Keratinocyte (primary cell): Measurements from ENCODE around the gene STARD3. TPM values are rescaled to one million over a fixed set of nuclear protein-coding genes. Genes with fewer than 3 reads are reported as not detected.

ENCODE experiments used
- DNase-seq: peaks from one replicate; pipeline ENCODE4 v3.0.0-alpha.2; 2011; ENCODE audit warnings: low read depth, missing footprints, low spot score
- FAIRE-seq: peaks from 2 replicates; lab custom pipeline; 2011; peaks lifted over from hg19 to GRCh38; lab: Jason Lieb, UNC
- H2AFZ ChIP-seq: 2 replicates; pipeline ENCODE4 v1.6.0; 2012; ENCODE audit warnings: low read length, control low read depth, inconsistent platforms; ENCODE audit not compliant: control insufficient read depth
- H3K27ac ChIP-seq: 2 replicates; pipeline ENCODE4 v1.5.1; 2011; ENCODE audit warnings: low read length; ENCODE audit not compliant: control insufficient read depth, insufficient read depth
- H3K27me3 ChIP-seq: 3 replicates; pipeline ENCODE4 v1.6.0; 2011; ENCODE audit warnings: low read length; ENCODE audit not compliant: control insufficient read depth, insufficient read depth; ENCODE audit errors: extremely low read depth
- H3K36me3 ChIP-seq, 2 experiments: 2 replicates in 1 of 2; 3 replicates in 1 of 2; pipeline ENCODE4 v1.5.1; 2011; ENCODE audit warnings: low read length in 2 of 2, mild to moderate bottlenecking in 1 of 2; ENCODE audit not compliant: control insufficient read depth in 2 of 2, insufficient read depth in 2 of 2; ENCODE audit errors: extremely low read depth in 1 of 2
- H3K4me1 ChIP-seq: 3 replicates; pipeline ENCODE4 v1.5.1; 2011; ENCODE audit warnings: low read length; ENCODE audit not compliant: control insufficient read depth, insufficient read depth; ENCODE audit errors: extremely low read depth
- H3K4me2 ChIP-seq: 3 replicates; pipeline ENCODE4 v1.6.0; 2011; ENCODE audit warnings: low read depth, low read length; ENCODE audit not compliant: control insufficient read depth, insufficient read depth; ENCODE audit errors: extremely low read depth
- H3K4me3 ChIP-seq, 3 experiments: fragments of 200-600 bp in 1 of 3; sonication (generic) in 1 of 3; 2 replicates in 2 of 3; 3 replicates in 1 of 3; pipeline ENCODE4 v1.5.1; 2011 to 2016; ENCODE audit warnings: low read length in 3 of 3, mild to moderate bottlenecking in 3 of 3, control low read depth in 2 of 3, inconsistent platforms in 1 of 3, low read depth in 1 of 3, mixed read lengths in 1 of 3, mixed run types in 1 of 3, moderate library complexity in 1 of 3; ENCODE audit not compliant: control insufficient read depth in 2 of 3, insufficient read depth in 2 of 3; ENCODE audit errors: extremely low read depth in 1 of 3
- H3K79me2 ChIP-seq: 2 replicates; pipeline ENCODE4 v1.6.0; 2012; ENCODE audit warnings: low read length; ENCODE audit not compliant: control insufficient read depth, insufficient read depth
- H3K9ac ChIP-seq: 3 replicates; pipeline ENCODE4 v1.6.0; 2011; ENCODE audit warnings: low read length; ENCODE audit not compliant: control insufficient read depth, insufficient read depth; ENCODE audit errors: extremely low read depth
- H3K9me1 ChIP-seq: 3 replicates; pipeline ENCODE4 v1.6.0; 2011; ENCODE audit warnings: low read length; ENCODE audit not compliant: control insufficient read depth, insufficient read depth; ENCODE audit errors: extremely low read depth
- H3K9me3 ChIP-seq: 2 replicates; pipeline ENCODE4 v1.5.1; 2012; ENCODE audit warnings: low read depth, low read length; ENCODE audit not compliant: control insufficient read depth
- H4K20me1 ChIP-seq: 3 replicates; pipeline ENCODE4 v1.6.0; 2011; ENCODE audit warnings: low read length; ENCODE audit not compliant: control insufficient read depth, insufficient read depth; ENCODE audit errors: extremely low read depth
- EZH2 ChIP-seq: IDR thresholded peaks from one replicate; pipeline ENCODE4 v1.6.1; 2012; ENCODE audit warnings: inconsistent platforms, mild to moderate bottlenecking, low read length, moderate library complexity
- dilution Hi-C: fragments of 300-500 bp; cut with MboI; formaldehyde crosslinking; loops from one replicate; pipeline ENCODE4 v1.7.0; 2020; ENCODE audit warnings: low sequenced_read_pairs; ENCODE audit not compliant: extremely low pct_ligation_motif_present
- polyA plus RNA-seq, 5 experiments: library from polyadenylated mRNA; depleted of rRNA in 3 of 5; stranded (reverse) in 3 of 5; stranded (forward) in 1 of 5; unstranded in 1 of 5; fragments of >200 nt; gene quantifications; 1 replicate in 1 of 5; 2 replicates in 3 of 5; 3 replicates in 1 of 5; pipeline versions ENCODE4 v1.2.1 to v1.2.3, GENCODE V29; 2011 to 2012; ENCODE audit warnings: missing spikeins in 2 of 5, low read depth in 1 of 5, low replicate concordance in 1 of 5
- TF ChIP-seq, protein P1 (sequence below), 3 experiments: IDR thresholded peaks in 1 of 3; conservative IDR thresholded peaks in 1 of 3; optimal IDR thresholded peaks in 1 of 3; 2 replicates in 2 of 3; 3 replicates in 1 of 3; pipeline versions ENCODE3 to v1.5.1; 2011; ENCODE audit warnings: low read length in 3 of 3, mild to moderate bottlenecking in 3 of 3, moderate library complexity in 2 of 3, control low read depth in 1 of 3, inconsistent platforms in 1 of 3; ENCODE audit not compliant: insufficient read depth in 2 of 3; ENCODE audit errors: extremely low read depth in 1 of 3

The STARD3 gene
- polyA plus RNA-seq, 1 donor (not counting 4 experiments of a cell fraction or from before 2014, with no cell fraction given), result 29.0 TPM

DNA sequence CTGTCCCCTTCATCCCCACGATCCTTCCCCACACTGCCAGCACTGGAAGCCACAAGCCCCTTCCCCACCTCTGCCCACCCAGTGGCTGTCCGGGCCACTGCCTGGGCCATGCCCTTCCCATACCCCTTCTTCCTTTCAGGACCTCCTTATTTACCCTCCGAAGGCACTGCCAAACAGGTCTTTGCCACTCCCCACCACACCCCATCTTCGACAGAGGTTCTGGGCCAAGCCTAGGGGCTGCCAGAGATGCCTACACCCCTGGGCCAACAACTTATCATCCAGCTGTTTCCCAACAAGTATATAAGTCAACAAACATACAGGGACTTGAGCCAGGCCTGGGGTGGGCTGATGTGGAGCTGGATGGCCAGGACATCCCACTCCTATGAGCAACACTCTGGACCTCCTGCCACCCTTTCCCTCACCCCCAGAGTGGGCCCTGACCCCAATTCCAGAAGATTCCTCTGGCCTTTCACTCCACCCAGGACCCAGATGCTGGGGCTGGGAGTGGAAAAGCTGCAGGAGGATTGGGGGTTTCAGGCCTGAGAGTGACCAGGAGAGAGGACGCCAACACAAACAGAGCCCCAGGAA, 11.7 kb upstream of the STARD3 start:
- FAIRE-seq (no peak), DNase-seq (no peak)
- Histone ChIP-seq H3K4me3 (no peak overlapping the region), H3K9me1 (no peaks in the 10 kb centered on the region), H3K4me1 (peaks cover 34% of the 10 kb centered on the region), H3K27ac (no peak overlapping the region), H3K9ac (no peak overlapping the region), H3K9me3 (no peaks in the 10 kb centered on the region), H3K4me2 (peak overlapping the region; percentile 37), H2AFZ (no peak overlapping the region), H3K36me3 (no peaks in the 10 kb centered on the region), H3K79me2 (no peaks in the 10 kb centered on the region), H4K20me1 (peaks cover 2% of the 10 kb centered on the region), H3K27me3 (peaks cover 48% of the 10 kb centered on the region)
- dilution Hi-C loops, result no loop called here
- TF ChIP-seq, protein P1, sequence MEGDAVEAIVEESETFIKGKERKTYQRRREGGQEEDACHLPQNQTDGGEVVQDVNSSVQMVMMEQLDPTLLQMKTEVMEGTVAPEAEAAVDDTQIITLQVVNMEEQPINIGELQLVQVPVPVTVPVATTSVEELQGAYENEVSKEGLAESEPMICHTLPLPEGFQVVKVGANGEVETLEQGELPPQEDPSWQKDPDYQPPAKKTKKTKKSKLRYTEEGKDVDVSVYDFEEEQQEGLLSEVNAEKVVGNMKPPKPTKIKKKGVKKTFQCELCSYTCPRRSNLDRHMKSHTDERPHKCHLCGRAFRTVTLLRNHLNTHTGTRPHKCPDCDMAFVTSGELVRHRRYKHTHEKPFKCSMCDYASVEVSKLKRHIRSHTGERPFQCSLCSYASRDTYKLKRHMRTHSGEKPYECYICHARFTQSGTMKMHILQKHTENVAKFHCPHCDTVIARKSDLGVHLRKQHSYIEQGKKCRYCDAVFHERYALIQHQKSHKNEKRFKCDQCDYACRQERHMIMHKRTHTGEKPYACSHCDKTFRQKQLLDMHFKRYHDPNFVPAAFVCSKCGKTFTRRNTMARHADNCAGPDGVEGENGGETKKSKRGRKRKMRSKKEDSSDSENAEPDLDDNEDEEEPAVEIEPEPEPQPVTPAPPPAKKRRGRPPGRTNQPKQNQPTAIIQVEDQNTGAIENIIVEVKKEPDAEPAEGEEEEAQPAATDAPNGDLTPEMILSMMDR (optimal IDR thresholded peaks at IDR 0.05 in 1 of 3, IDR thresholded peaks at IDR 0.05 in 1 of 3, conservative IDR thresholded peaks at IDR 0.05 in 1 of 3; ENCODE audit: extremely low read depth in 1 of 3, insufficient read depth in 2 of 3, low read length in 3 of 3), result no peak
- no peak for TF ChIP-seq EZH2

DNA sequence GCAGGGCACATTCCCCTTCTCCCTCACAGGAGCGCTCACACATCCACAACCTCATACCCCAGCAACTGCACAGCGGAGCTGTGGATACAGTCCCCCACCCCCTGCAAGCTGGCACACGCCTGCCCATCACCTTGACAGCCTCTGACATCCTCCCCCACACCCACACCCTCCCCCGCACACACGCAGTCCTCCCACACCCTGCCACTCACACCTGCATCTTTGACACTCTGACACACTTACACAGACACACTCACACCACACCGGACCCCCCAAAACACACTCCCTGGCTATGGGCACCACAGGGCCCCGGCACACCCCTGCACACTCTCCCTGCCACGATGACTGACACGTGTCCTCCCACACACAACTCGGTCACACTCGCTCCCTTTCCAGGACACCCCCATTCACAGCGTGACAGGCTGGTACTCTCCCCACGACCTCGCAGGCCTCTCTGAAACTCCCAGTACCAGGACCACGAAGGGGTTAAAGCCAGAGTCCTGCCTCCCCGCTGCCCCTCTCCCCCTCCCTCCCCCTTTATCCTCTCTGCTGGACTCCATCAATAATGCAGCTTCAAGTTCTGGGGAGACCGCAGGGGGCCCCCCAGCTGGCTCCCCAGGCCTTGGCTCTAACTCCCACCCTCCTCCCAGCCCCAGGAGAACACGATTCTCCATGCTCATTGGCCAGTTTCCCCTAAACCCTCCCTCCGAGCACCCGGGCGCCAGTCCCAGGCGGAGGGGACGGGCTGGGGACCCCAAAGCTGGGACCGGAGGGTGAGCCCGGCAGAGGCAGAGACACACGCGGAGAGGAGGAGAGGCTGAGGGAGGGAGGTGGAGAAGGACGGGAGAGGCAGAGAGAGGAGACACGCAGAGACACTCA, 10.5 kb upstream of the STARD3 start, which contains the start of gene PPP1R1B:
Gene PPP1R1B (plus strand): TSS at position 782 of the 876 bp plus-strand sequence. CDS start 441 bp downstream, outside the sequence.
- dilution Hi-C loops, result no loop called here
- Histone ChIP-seq H3K36me3 (no peaks in the 10 kb centered on the region), H3K79me2 (no peaks in the 10 kb centered on the region), H3K27me3 (peaks cover 41% of the 10 kb centered on the region), H3K9me1 (no peaks in the 10 kb centered on the region), H3K27ac (no peak within 1 kb of the TSS), H3K4me1 (peaks cover 40% of the 10 kb centered on the region), H2AFZ (peak within 1 kb of the TSS; percentile 81), H3K9me3 (no peaks in the 10 kb centered on the region), H3K4me2 (peak within 1 kb of the TSS; percentile 87), H4K20me1 (peaks cover 2% of the 10 kb centered on the region), H3K9ac (peak within 1 kb of the TSS; percentile 37), H3K4me3 (peak within 1 kb of the TSS in 2 of 3 experiments; percentile 57 to 61)
- no peak for DNase-seq
- TF ChIP-seq EZH2, result no peak
- TF ChIP-seq, protein P1 (optimal IDR thresholded peaks at IDR 0.05 in 1 of 3, IDR thresholded peaks at IDR 0.05 in 1 of 3, conservative IDR thresholded peaks at IDR 0.05 in 1 of 3; ENCODE audit: extremely low read depth in 1 of 3, insufficient read depth in 2 of 3, low read length in 3 of 3), result no peak
- FAIRE-seq, result no peak
